Chondrocyte (in vitro differentiated cells): ENCODE data around the gene CSNK1D. TPM values are rescaled to one million over a fixed set of nuclear protein-coding genes. Genes with fewer than 3 reads are reported as not detected.

Experiments
- microRNA-seq: library from miRNA; unstranded; fragments of <30 nt; microRNA quantifications from one replicate; pipeline ENCODE4 v1.2.0, GENCODE V29; 2020; ENCODE audit warnings: borderline number of aligned reads
- total RNA-seq: library from RNA; stranded (reverse); gene quantifications from 3 replicates; pipeline ENCODE4 v1.2.1, GENCODE V29; 2021

Gene CSNK1D
- total RNA-seq, 1 donor from 2014 or later, result 93.0 TPM

Small RNA genes within 50 kb of the gene (microRNA-seq; reads per million reads assigned to microRNA genes)
- gene MIR6787, result not detected

Other genes starting within 250 kb of the CSNK1D start
- 14.9 to 32.7 TPM (median 32.3 TPM) in 3 replicates for gene RAC3, start 242.0 kb downstream of the CSNK1D start, total RNA-seq
- gene DCXR, start 236.0 kb downstream of the CSNK1D start, total RNA-seq, result 52.8 to 59.8 TPM (median 58.2 TPM) in 3 replicates
- gene RFNG, start 221.9 kb downstream of the CSNK1D start, total RNA-seq, result 29.7 to 47.4 TPM (median 45.2 TPM) in 3 replicates
- gene GPS1, start 221.8 kb downstream of the CSNK1D start, total RNA-seq, result 79.8 to 103 TPM (median 82.8 TPM) in 3 replicates
- 64.0 to 78.4 TPM (median 68.4 TPM) in 3 replicates for gene DUS1L, start 207.9 kb downstream of the CSNK1D start, total RNA-seq
- gene FASN, start 175.5 kb downstream of the CSNK1D start, total RNA-seq, result 132 to 145 TPM (median 141 TPM) in 3 replicates
- gene CCDC57, start 60.9 kb downstream of the CSNK1D start, total RNA-seq, result 23.5 to 39.8 TPM (median 24.1 TPM) in 3 replicates
- gene SLC16A3, start 44.7 kb downstream of the CSNK1D start, total RNA-seq, result 53.3 to 206 TPM (median 189 TPM) in 3 replicates
- not detected in 3 replicates for gene CD7, start 43.9 kb upstream of the CSNK1D start, total RNA-seq
- 1.3 to 2.5 TPM (median 2.1 TPM) in 3 replicates for gene SECTM1, start 60.1 kb upstream of the CSNK1D start, total RNA-seq
- gene TEX19, start 85.5 kb upstream of the CSNK1D start, total RNA-seq, result not detected in 3 replicates
- not detected in 3 replicates for gene UTS2R, start 98.1 kb upstream of the CSNK1D start, total RNA-seq
- 10.8 to 17.7 TPM (median 11.2 TPM) in 3 replicates for gene HEXD, start 144.6 kb upstream of the CSNK1D start, total RNA-seq
- gene OGFOD3, start 144.9 kb upstream of the CSNK1D start, total RNA-seq, result 19.9 to 30.6 TPM (median 20.0 TPM) in 3 replicates
- gene CYBC1, start 177.1 kb upstream of the CSNK1D start, total RNA-seq, result 52.5 to 55.4 TPM (median 53.0 TPM) in 3 replicates
- gene NARF, start 185.0 kb upstream of the CSNK1D start, total RNA-seq, result 56.0 to 68.9 TPM (median 64.1 TPM) in 3 replicates
- gene FOXK2, start 246.0 kb upstream of the CSNK1D start, total RNA-seq, result 47.6 to 49.5 TPM (median 49.4 TPM) in 3 replicates